ENCODE measurements around the gene TEDC2.

GRCh38 chr16:2487517-2487842 is 27.6 kb downstream of the TEDC2 start:
- TF ChIP-seq CTCF (IDR thresholded peaks at IDR 0.05): no peak
- TF ChIP-seq POLR2A (IDR thresholded peaks at IDR 0.05): no peak
